GM12873 (cell line): Measurements from ENCODE around the gene MRFAP1.

Experiments
- TF ChIP-seq, protein P1 (sequence below): IDR thresholded peaks from 2 replicates; pipeline ENCODE4 v1.5.1; 2012; ENCODE audit warnings: low read depth, mild to moderate bottlenecking, moderate library complexity, low read length, control low read depth; ENCODE audit not compliant: insufficient read depth; ENCODE audit errors: missing control alignments

The MRFAP1 gene

DNA sequence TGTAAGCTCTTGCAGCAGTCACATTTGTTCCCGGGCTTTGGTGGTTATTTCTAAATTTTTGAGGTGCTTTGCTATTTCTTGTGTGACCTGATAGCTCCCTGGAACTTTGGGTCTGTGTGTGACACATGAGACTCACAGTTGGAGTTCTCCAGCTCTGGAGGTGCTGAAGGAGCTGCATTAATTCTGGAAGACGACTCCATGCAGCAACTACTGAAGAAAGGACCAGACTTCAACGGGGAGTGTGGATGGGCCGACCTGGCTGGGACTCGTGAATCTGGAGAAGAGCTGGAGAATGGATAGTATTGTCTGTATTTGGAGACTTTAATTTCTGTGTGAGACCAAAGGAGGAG is 1.5 kb downstream of the MRFAP1 start:
- TF ChIP-seq, protein P1, sequence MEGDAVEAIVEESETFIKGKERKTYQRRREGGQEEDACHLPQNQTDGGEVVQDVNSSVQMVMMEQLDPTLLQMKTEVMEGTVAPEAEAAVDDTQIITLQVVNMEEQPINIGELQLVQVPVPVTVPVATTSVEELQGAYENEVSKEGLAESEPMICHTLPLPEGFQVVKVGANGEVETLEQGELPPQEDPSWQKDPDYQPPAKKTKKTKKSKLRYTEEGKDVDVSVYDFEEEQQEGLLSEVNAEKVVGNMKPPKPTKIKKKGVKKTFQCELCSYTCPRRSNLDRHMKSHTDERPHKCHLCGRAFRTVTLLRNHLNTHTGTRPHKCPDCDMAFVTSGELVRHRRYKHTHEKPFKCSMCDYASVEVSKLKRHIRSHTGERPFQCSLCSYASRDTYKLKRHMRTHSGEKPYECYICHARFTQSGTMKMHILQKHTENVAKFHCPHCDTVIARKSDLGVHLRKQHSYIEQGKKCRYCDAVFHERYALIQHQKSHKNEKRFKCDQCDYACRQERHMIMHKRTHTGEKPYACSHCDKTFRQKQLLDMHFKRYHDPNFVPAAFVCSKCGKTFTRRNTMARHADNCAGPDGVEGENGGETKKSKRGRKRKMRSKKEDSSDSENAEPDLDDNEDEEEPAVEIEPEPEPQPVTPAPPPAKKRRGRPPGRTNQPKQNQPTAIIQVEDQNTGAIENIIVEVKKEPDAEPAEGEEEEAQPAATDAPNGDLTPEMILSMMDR, result no peak

DNA sequence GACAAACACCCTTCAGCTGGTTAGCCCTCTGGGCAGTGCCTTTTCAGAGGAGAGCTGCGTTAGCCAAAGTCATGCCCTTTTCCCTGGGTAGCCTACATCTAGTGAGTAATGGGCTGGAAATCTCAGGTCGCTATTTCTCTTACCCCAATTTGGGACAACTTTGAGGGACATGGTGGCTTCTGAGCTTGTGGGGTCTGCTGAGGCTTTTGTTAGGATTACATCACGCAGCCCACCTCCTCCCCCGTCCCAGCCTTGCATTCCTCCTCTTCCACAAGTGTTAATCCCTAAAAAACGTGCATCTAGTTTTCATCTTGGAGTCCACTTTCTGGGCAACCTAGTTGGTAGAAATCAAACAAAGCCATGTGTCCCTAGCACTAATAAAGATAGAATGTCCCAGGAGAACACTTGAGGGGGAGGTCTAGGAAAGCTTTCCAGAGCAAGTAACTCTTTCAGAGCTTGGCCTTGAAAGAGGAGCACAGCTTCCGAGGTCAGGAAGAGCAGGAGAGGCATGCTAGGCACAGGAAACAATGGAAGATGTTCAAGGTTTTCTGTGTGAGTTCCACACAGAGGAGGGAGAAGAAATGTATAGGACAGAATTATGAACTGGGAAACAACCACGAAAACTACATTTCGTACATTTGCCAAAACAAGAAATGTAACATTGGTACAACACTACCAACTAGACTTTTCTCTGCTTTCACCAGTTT is 2.8 kb downstream of the MRFAP1 start:
- TF ChIP-seq, protein P1, result no peak

DNA sequence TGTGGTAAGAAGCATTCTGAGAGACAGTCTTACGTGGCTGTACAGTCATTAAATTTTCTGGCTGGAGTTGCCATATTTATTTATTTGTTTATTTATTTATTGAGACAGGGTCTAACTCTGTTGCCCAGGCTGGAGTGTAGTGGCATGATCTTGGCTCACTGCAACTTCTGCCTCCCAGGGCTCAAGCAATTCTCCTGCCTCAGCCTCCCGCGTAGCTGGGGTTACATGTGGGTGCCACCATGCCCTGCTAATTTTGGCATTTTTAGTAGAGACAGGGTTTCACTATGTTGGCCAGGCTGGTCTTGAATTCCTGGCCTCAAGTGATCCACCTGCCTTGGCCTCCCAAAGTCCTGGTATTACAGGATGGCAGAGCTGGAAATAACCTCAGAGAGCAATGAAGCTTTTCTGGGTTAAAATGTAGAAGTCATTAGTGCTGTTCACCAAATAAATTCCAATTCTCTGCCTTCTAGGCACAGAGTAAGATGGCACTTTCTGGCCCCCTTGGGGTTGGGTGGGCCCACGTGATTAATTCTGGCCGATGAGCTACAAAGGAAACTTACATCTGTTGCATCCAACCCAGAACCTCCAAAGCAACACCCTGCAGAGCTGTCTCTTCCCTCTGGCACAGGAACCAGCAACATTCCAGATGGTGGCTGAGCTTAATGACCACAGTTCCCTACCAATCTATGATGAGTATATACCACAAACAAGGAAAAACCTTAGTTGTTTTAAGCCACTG is 4.5 kb downstream of the MRFAP1 start:
- TF ChIP-seq, protein P1, result no peak

DNA sequence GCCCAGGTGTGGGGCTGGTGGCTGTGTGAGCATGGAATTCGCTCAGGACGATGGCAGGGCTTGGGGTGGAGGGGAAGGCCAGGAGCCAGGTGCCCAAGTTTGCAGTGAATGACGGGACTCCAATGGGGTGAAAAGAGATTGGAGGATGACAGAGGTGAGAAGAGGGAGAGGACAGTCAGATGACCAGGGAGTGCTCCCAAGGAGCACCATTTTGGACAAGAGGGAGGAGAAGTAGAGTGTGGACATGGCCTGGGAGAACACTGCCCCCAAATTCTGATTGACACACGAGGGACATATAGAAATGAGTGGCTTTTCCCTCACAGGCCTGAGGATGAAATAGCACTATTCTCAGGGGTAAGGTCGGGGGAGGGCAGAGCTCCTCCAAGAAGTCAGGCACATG is 6.7 kb downstream of the MRFAP1 start:
- TF ChIP-seq, protein P1, result no peak

DNA sequence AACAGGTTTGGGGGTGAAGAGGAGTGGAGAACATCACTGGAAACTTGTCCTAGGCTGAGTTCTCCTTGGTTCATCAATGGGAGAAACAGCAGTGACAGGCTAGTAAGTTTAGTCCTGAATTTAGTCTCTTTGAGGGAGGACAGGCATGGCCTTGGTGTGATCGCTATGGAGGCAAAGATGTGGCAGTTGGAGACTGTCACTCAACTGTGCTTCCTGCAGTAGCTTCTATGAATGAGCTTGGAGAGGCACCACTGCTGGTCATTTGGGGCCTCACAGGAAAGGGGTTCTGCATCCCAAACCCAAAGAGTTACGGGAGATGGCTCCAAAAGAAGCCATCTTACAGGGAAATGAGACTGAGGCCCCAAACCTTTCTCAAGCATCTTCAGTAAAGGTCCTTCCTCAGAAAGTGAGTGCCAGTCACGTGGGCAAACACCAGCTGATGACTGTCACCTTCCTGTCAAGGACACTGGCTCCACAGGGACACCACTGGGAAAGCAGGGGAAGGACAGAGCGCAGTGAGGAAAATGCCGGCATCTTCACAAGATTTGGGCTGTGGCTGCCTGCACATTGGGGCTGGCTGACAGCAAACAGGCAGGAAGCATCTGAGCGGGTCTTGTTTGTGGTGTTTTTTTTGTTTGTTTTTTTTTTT is 7.2 kb downstream of the MRFAP1 start:
- TF ChIP-seq, protein P1, result no peak

DNA sequence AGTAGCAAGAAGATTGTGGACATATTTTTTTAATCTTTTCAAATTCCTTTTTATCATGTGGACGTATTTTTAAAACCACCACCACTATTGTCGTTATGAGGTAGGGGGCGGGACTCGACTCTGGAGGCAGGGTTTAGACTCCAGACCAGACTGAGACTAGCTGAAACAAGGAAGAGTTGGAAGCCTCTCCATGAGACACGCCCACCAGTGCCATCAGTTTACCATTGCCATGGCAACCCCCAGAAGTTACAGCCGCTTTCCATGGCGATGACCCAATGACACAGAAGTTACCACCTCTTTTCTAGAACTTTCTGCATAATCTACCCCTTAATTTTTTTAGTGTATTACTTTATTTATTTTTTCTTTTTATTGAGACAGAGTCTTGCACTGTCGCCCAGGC is 8.7 kb downstream of the MRFAP1 start:
- TF ChIP-seq, protein P1, result no peak

DNA sequence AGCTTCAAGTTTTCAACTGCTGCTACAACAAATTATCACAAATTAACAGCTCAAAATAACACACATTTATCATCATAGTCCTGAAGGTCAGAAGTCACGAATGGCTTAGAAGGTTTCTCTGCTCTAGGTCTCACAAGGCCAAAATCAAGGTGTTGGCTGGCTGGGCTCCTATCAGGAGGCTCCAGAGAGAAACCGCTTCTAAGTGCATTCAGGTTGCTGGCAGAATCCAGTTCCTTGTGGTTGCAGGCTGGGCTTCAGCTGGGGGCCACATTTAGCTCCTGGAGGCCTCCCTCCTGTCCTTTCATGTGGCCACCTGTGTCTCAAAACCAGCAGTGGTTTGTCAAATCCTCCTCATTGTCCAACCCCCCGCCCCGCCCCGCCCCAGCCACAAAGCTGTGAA is 15.4 kb downstream of the MRFAP1 start:
- TF ChIP-seq, protein P1, result no peak
